SU-DHL-6 (cell line): ENCODE measurements around the gene MCM9.

Source experiments
- H2AFZ ChIP-seq: fragments of 200-600 bp; sonication (generic); 2 replicates; pipeline ENCODE4 v1.6.1; 2014; ENCODE audit warnings: low read depth, mild to moderate bottlenecking, moderate library complexity, mixed read lengths, antibody characterized with exemption, low read length; ENCODE audit not compliant: severe bottlenecking
- H3F3A ChIP-seq: fragments of 200-600 bp; shearing (Covaris generic); 2 replicates; pipeline ENCODE4 v1.6.0; 2016; ENCODE audit warnings: antibody characterized with exemption, mild to moderate bottlenecking; ENCODE audit not compliant: insufficient read depth
- H3K27ac ChIP-seq: fragments of 200-600 bp; sonication (generic); 2 replicates; pipeline ENCODE4 v1.5.1; 2016; ENCODE audit warnings: low read depth, mild to moderate bottlenecking, low read length, moderate library complexity, mixed read lengths
- H3K27me3 ChIP-seq: fragments of 200-600 bp; sonication (generic), shearing (Covaris generic); 2 replicates; pipeline ENCODE4 v1.6.0; 2014; ENCODE audit warnings: mild to moderate bottlenecking, low read length
- H3K36me3 ChIP-seq: fragments of 200-600 bp; sonication (generic); 2 replicates; pipeline ENCODE4 v1.6.1; 2014; ENCODE audit warnings: mild to moderate bottlenecking, low read length, mixed read lengths
- H3K4me2 ChIP-seq: fragments of 300-600, 200-600 bp; shearing (Covaris generic), sonication (generic); 2 replicates; pipeline ENCODE4 v1.6.0; 2014; ENCODE audit warnings: low read length, low read depth, mild to moderate bottlenecking; ENCODE audit not compliant: poor library complexity, severe bottlenecking
- H3K4me3 ChIP-seq: fragments of 200-600 bp; sonication (generic); 2 replicates; pipeline ENCODE4 v1.5.1; 2014; ENCODE audit warnings: antibody characterized with exemption, low read length, mild to moderate bottlenecking, mixed read lengths; ENCODE audit not compliant: insufficient read depth, poor library complexity, severe bottlenecking
- H3K79me2 ChIP-seq: fragments of 200-600 bp; sonication (generic); 2 replicates; pipeline ENCODE4 v1.6.1; 2014; ENCODE audit warnings: mild to moderate bottlenecking, low read length, moderate library complexity; ENCODE audit not compliant: insufficient read depth
- H3K9ac ChIP-seq: fragments of 200-600 bp; sonication (generic); 2 replicates; pipeline ENCODE4 v1.7.0; 2014; ENCODE audit warnings: mild to moderate bottlenecking, low read length
- H3K9me2 ChIP-seq: fragments of 200-600 bp; sonication (generic); replicated peaks from 2 replicates; pipeline ENCODE4 v1.6.1; 2014; ENCODE audit warnings: low read length; ENCODE audit not compliant: insufficient read depth
- H3K9me3 ChIP-seq: fragments of 200-600 bp; sonication (generic); 2 replicates; pipeline ENCODE4 v1.6.1; 2014; ENCODE audit warnings: low read length, mixed read lengths; ENCODE audit not compliant: insufficient read depth
- H4K20me1 ChIP-seq: fragments of 200-600 bp; sonication (generic); 2 replicates; pipeline ENCODE4 v1.6.1; 2014; ENCODE audit warnings: low read depth, mild to moderate bottlenecking, antibody characterized with exemption, low read length, moderate library complexity, mixed read lengths
- CTCF ChIP-seq: fragments of 200-600 bp; sonication (generic); IDR thresholded peaks from one replicate; pipeline ENCODE4 v1.5.1; 2017; ENCODE audit warnings: antibody characterized with exemption, mild to moderate bottlenecking, low read length, moderate library complexity; ENCODE audit not compliant: insufficient read depth, poor library complexity, severe bottlenecking
- EZH2phosphoT487 ChIP-seq: fragments of 200-600 bp; sonication (generic), shearing (Covaris generic); conservative IDR thresholded peaks from 2 replicates; pipeline ENCODE4 v1.6.1; 2018; ENCODE audit warnings: mild to moderate bottlenecking, antibody characterized with exemption, low read length, moderate library complexity, mixed read lengths

Gene MCM9

GRCh38 chr6:118826096-118826495, 108.9 kb downstream of the MCM9 start:
- Histone ChIP-seq H3K4me2 (no peak overlapping the region), H2AFZ (no peak overlapping the region), H3K36me3 (no peaks in the 10 kb centered on the region), H3F3A (no peaks in the 10 kb centered on the region), H3K27ac (no peak overlapping the region), H3K79me2 (no peaks in the 10 kb centered on the region), H3K9ac (no peak overlapping the region), H3K27me3 (no peaks in the 10 kb centered on the region), H4K20me1 (no peaks in the 10 kb centered on the region), H3K9me2 (no peaks in the 10 kb centered on the region), H3K4me3 (no peak overlapping the region), H3K9me3 (no peaks in the 10 kb centered on the region)
- TF ChIP-seq CTCF (no peak), EZH2phosphoT487 (no peak)

- Histone ChIP-seq H3K4me3 (no peak overlapping the region), H4K20me1 (no peaks in the 10 kb centered on the region), H2AFZ (no peak overlapping the region), H3K36me3 (no peaks in the 10 kb centered on the region), H3F3A (no peaks in the 10 kb centered on the region), H3K27me3 (no peaks in the 10 kb centered on the region), H3K9ac (no peak overlapping the region), H3K27ac (no peak overlapping the region), H3K9me2 (no peaks in the 10 kb centered on the region), H3K9me3 (no peaks in the 10 kb centered on the region), H3K4me2 (no peak overlapping the region), H3K79me2 (no peaks in the 10 kb centered on the region)
- TF ChIP-seq EZH2phosphoT487, result no peak
- TF ChIP-seq CTCF, result no peak
These were observed 109.3 kb downstream of the MCM9 start for GRCh38 chr6:118825661-118826060.

GRCh38 chr6:118815495-118815894, 119.5 kb downstream of the MCM9 start:
- Histone ChIP-seq H3F3A (no peaks in the 10 kb centered on the region), H4K20me1 (no peaks in the 10 kb centered on the region), H3K4me2 (no peak overlapping the region), H3K4me3 (no peak overlapping the region), H2AFZ (no peak overlapping the region), H3K27me3 (no peaks in the 10 kb centered on the region), H3K9ac (no peak overlapping the region), H3K9me2 (no peaks in the 10 kb centered on the region), H3K36me3 (no peaks in the 10 kb centered on the region), H3K79me2 (no peaks in the 10 kb centered on the region), H3K27ac (no peak overlapping the region), H3K9me3 (no peaks in the 10 kb centered on the region)
- no peak for TF ChIP-seq EZH2phosphoT487

- Histone ChIP-seq H3K4me3 (no peak overlapping the region), H3K9ac (no peak overlapping the region), H3K27ac (no peak overlapping the region), H3K79me2 (no peaks in the 10 kb centered on the region), H2AFZ (no peak overlapping the region), H3K27me3 (no peaks in the 10 kb centered on the region), H3K9me2 (no peaks in the 10 kb centered on the region), H4K20me1 (no peaks in the 10 kb centered on the region), H3K36me3 (no peaks in the 10 kb centered on the region), H3K4me2 (no peak overlapping the region), H3K9me3 (no peaks in the 10 kb centered on the region), H3F3A (no peaks in the 10 kb centered on the region)
- no peak for TF ChIP-seq CTCF
- TF ChIP-seq EZH2phosphoT487, result no peak
These were observed 121.2 kb downstream of the MCM9 start for GRCh38 chr6:118813775-118814174.
